ENCODE data around the gene CLASRP.
"Not testable (repeated sequence)": the region's sequence is repeated elsewhere in the genome, so short reads cannot be mapped to it uniquely, and the experiment has no call there.

CLASRP gene

DNA sequence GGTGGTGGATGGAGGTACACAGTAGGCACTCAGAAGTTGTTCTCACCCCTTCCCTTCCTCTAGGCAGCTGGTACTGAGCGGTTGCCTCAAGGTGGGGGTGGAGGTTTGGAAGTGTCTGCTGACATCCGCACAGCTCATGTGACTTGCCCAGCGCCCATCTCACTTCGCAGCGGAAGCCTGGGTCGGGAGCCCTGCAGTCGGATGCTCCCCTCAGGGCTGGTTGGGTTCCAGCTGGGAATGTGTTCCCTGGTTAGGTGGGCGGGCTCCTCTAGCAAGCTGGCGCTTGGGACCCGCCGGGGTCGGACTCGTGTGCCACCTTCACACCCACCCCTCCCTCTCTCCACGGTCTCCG, 64.3 kb downstream of the CLASRP start:
- Histone ChIP-seq H3K4me3 (ENCODE audit: low read depth in 1 of 2, low read length in 1 of 2) (peak overlapping the region in 1 of 2 experiments; percentile 32), H3K4me1 (ENCODE audit: control insufficient read depth in 1 of 2, insufficient read depth in 1 of 2, low read depth in 1 of 2, low read length in 1 of 2) (peaks cover 11% of the 10 kb centered on the region in 2 experiments), H3K9me3 (no peaks in the 10 kb centered on the region), H3K36me3 (peaks cover 8% of the 10 kb centered on the region), H3K27ac (peak overlapping the region; percentile 62), H3K27me3 (no peaks in the 10 kb centered on the region)
- TF ChIP-seq CTCF (IDR thresholded peaks at IDR 0.05), result no peak

- Histone ChIP-seq H3K27ac (peak overlapping the region; percentile 62), H3K9me3 (no peaks in the 10 kb centered on the region), H3K27me3 (no peaks in the 10 kb centered on the region), H3K4me1 (ENCODE audit: control insufficient read depth in 1 of 2, insufficient read depth in 1 of 2, low read depth in 1 of 2, low read length in 1 of 2) (peaks cover 11% of the 10 kb centered on the region in 2 experiments), H3K4me3 (ENCODE audit: low read depth in 1 of 2, low read length in 1 of 2) (peak overlapping the region in 1 of 2 experiments; percentile 32), H3K36me3 (peaks cover 8% of the 10 kb centered on the region)
- no peak for TF ChIP-seq CTCF (IDR thresholded peaks at IDR 0.05)
Observed at GRCh38 chr19:45103508-45104319, 64.9 kb downstream of the CLASRP start.

- TF ChIP-seq CTCF (IDR thresholded peaks at IDR 0.05), result no peak
- H3K36me3 ChIP-seq, result peaks cover 7% of the 10 kb centered on the region
- H3K4me3 ChIP-seq (ENCODE audit: low read depth in 1 of 2, low read length in 1 of 2), result no peak overlapping the region
- H3K4me1 ChIP-seq (ENCODE audit: control insufficient read depth in 1 of 2, insufficient read depth in 1 of 2, low read depth in 1 of 2, low read length in 1 of 2), result peaks cover 11% of the 10 kb centered on the region in 2 experiments
- H3K27ac ChIP-seq, result no peak overlapping the region
- no peaks in the 10 kb centered on the region for H3K27me3 ChIP-seq
- H3K9me3 ChIP-seq, result no peaks in the 10 kb centered on the region
Observed at GRCh38 chr19:45104658-45105349, 66.0 kb downstream of the CLASRP start.

DNA sequence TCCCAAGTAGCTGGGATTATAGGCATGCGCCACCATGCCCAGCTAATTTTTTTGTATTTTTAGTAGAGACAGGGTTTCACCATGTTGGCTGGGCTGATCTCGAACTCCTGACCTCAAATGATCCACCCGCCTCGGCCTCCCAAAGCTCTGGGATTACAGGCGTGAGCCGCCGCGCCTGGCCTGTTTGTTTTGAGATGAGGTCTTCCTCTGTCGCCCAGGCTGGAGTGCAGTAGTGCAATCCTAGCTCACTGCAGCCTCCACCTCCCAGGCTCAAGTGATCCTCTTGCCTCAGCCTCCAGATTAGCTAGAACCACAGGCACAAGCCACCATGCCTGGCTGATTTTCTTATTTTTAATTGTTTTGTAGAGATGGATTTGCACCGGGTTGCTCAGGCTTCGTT, 67.5 kb downstream of the CLASRP start:
- H3K36me3 ChIP-seq; H3K27me3 ChIP-seq; H3K27ac ChIP-seq; H3K9me3 ChIP-seq; H3K4me3 ChIP-seq (ENCODE audit: low read depth in 1 of 2, low read length in 1 of 2): not testable (repeated sequence)
- H3K4me1 ChIP-seq (ENCODE audit: control insufficient read depth in 1 of 2, insufficient read depth in 1 of 2, low read depth in 1 of 2, low read length in 1 of 2), result peaks cover 15 to 19% of the 10 kb centered on the region in 2 experiments

DNA sequence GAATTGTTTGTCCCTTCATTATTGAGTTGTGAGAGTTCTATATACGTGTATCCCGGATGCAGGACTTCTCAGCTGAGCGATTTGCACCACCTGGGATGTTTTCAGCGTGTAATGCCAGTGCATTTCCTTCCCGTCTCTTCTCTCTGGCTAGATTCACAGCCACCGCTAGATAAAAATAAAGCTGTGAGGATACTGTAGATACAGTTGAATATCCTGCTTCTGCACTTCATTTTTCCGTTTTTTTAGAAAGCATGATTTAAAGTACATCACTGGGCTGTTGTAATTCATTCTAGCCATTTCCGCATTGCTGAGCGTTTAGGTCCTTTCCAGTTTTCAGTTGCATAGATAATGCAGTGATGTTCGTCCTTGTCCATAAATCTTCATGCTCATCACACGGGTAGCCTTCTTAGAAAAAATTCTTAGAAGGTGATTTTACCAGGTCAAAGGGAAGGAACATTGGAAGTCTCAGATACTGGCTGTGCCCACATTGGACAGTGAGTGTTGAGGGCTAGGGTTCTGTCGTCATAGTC, 68.8 kb downstream of the CLASRP start:
- H3K27ac ChIP-seq, result no peak overlapping the region
- no peaks in the 10 kb centered on the region for H3K27me3 ChIP-seq
- H3K4me1 ChIP-seq (ENCODE audit: control insufficient read depth in 1 of 2, insufficient read depth in 1 of 2, low read depth in 1 of 2, low read length in 1 of 2), result peaks cover 15 to 26% of the 10 kb centered on the region in 2 experiments

More for the DNA sequence above, 68.8 kb downstream of the CLASRP start:
- TF ChIP-seq CTCF (IDR thresholded peaks at IDR 0.05), result no peak
- H3K36me3 ChIP-seq, result no peaks in the 10 kb centered on the region
- H3K4me3 ChIP-seq (ENCODE audit: low read depth in 1 of 2, low read length in 1 of 2), result no peak overlapping the region
- no peaks in the 10 kb centered on the region for H3K9me3 ChIP-seq
